ENCODE measurements around the gene ENAH.
"Not testable (repeated sequence)": the region's sequence is repeated elsewhere in the genome, so short reads cannot be mapped to it uniquely, and the experiment has no call there.

Gene ENAH

DNA sequence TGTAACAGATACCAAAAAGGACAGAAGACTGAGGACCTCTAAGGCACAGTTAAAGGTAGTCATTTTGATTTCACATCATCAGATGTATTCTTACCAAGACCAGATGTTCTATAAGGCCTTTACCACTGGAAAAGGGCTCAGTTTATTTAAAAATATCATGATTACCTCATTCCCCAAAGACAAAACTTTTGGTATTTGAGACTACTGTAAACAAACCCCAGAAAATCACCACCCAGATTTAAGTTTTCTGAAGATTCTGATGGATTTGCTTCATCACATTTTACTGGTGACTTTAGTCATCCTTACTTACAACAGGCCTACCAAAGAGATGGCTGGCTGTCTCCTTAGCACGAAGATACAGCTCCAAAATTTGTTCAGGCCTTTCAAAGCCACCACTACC, 8.3 kb downstream of the ENAH start:
- no peak for DNase-seq

DNA sequence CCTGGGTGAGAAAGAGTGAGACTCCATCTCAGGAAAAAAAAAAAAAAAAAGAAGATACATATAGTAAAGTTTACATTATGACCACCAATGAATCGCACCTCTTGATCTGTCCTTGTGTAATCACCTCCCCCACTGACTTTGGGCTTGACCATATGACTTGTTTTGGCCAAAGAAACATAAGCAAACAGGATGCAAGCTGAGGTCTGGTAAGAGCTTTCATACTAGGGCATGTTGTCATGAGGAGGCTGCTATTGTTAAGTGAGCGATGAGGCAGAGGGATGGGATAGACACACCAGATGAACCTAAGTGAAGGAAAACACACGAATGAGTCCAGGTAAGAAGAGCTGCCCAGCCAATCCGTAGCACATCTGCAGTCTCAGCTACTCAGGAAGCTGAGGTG, 10.7 kb downstream of the ENAH start:
- DNase-seq = no peak

DNA sequence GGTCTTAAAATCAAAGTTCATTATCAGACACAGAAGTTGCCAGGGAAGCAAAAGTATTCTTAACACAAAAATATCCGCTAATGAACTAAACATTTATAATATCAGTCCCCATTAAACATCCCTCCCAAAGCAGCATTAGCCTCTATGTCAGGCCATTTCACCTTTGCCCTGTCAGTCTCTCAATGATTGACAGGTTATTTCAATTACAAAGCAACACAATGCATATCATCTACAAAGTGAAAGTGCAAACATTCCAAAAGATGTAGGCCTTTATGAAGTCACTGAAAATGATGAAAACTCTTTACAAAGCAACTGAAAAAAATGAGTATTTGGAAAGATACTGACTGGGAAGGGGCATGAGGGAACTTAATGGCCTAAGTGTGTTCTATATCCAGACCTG, 14.1 kb downstream of the ENAH start:
- DNase-seq = no peak

DNA sequence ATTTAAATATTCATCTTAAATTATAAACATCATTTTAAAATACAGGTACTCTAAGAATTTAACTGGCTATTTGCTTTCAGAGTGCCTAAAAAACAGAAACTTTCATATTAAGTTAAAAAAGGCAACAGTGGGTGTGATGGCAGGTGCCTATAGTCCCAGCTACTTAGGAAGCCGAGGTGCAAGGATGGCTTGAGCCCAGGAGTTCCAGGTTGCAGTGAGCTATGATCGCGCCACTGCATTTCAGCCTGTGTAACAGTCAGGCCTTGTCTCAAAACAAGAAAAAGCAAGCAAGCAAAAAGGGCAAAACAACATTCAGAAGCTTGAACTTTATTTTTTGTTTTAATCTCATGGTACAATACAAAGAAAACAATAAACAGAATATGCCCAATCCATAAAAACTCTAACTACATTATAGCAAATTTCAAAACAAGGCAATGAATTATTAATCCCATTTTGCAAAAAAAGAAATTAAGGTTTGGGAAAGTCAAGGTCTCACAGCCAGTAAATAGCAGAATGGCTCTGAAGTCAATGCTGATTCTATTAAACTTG, 15.2 kb downstream of the ENAH start:
- DNase-seq = no peak

DNA sequence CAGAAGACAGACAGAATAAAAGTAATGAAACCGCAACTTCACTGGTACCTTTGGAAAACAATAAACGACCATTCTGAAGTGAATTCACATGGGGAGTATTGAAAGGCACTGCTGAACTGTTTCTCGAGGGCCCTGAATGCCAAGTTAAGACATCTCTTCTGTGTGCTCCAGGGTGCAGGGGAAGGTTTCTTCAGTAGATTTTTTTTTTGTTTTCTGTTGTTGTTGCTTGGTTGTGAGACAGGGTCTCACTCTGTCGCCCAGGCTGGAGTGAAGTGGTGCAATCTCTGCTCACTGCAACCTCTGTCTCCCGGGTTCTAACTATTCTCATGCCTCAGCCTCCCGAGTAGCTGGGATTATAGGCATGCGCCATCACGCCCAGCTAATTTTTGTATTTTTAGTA, 15.9 kb downstream of the ENAH start:
- not testable (repeated sequence) for DNase-seq

DNA sequence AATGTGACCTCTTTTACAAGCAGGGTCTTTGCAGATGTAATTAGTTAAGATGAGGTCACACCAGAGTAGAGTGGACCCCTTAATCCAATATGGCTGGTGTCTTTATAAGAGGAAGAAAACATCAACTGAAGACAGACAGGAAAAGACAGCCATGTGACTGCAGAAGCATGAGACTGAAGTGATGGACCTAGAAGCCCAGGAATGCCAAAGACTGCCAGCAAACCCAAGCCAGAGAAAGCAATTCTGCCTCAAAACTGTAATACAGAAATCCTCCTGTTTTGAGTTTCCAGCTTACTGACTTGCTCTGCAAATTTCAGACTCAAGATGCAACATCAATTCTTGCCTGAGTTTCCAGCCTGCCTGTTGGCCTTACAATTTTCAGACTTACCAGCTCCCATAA, 17.3 kb downstream of the ENAH start:
- DNase-seq = no peak

DNA sequence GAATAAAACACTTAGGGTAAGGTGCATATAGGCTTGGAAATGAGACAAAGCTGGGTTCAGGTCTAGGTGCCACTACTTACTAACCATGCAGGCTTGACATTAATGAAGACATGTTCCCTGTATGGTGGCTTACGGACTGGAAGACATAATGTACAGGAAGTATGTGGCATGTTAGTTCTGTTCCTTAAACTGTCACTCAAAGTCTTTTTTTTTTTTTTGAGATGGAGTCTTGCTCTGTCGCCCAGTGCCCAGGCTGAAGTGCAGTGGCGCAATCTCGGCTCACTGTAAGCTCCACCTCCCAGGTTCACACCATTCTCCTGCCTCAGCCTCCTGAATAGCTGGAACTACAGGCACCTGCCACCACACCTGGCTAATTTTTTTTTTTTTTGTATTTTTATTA, 20.1 kb downstream of the ENAH start:
- not testable (repeated sequence) for DNase-seq

DNA sequence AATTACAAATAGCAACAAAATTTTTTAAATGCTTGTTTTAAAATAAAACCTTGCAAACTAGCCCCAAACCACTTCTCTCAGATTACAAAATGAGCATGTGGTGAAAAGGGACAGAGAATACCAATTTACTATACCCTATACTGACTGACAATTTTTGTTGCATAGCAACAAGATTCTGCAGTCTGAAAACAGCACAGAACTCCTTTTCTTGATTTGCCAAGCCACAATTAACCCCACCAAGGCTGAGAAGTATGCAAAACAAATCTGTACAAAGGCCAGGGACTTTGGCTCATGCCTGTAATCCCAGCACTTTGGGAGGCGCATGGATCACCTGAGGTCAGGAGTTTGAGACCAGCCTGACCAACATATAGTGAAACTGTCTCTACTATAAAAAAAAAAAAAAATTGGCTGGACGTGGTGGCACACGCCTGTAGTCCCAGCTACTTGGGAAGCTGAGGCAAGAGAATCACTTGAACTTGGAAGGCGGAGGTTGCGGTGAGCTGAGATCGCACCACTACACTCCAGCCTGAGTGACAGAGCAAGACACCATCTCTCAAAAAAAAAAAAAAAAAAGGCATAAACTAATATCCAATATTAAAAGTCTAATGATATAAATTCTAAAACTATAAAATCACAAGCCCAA, 21.8 kb downstream of the ENAH start:
- no peak for DNase-seq

DNA sequence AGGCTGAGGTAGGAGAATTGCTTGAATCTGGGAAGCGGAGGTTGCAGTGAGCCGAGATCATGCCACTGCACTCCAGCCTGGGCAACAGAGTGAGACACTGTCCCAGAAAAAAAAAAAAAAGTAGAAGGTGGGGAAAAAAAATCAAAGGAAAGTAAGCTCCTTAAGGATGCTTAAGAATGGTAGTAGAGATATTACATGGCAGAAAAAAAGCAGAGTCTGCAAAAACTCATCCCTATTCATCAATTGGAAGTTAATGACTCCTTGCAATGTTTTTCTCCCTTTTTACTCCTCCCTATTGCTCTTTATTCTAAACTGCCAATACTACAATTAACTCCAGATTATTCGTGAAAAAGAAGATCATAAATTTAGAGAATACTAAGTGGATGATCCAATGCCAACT, 23.4 kb downstream of the ENAH start:
- no peak for DNase-seq

DNA sequence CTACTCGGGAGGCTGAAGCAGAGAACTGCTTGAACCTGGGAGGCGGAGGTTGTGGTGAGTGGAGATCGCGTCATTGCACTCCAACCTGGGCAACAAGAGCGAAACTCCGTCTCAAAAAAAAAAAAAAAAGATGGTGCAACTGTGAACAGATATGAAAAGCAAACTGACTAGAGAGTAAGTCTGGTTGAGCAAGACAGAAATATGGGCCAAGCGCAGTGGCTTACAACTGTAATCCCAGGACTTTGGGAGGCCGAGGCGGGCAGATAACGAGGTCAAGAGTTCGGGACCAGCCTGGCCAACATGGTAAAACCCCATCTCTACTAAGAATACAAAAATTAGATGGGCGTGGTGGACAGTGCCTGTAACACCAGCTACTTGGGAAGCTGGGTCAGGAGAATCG, 24.1 kb downstream of the ENAH start:
- not testable (repeated sequence) for DNase-seq

DNA sequence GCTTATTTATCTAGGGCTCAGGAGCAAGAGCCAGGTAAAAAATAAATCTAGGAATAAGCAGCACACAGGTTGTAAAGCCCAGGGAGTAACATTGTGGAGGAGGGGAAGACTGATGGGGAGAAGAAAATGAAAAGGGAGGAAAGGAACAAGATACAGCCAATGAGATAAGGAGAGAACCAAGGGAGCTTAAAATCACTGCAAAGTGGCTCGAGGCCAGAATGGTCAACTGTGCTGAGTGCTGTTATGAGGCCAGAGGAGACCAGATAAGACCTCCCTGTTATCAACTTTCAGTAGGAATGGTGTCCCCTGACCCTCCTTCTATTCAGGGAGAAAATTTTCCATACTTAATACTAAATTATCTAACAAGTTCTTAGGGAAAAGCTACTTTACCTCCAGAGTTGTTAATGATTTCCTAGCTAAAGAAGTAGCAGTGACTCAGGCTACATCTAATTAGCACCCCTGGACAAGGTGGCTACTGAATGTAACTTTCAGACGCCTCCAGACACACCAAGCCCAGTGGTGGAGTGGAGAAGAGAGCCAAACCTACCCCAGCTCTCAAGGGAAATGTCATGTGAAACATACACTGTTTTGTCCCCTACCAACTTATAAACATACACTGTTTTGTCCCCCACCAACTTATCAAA, 25.5 kb downstream of the ENAH start:
- no peak for DNase-seq

DNA sequence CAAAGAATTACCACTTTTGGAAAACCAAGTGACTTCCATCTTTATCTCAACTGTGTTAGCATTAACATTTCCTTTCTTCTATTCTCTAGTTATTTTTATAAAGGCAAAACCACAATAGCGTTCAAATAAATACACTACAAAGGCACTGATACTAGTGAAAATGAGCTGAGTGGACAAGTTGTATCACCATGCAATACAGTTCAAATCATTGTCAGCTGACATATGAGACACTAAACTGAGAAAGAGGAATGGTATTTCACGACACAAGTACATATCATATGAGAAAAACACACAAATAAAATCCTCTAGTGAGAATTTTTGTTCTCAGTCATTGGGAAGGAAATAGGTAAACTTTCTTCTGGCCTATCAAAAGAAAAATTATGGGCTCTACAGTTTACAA, 26.2 kb downstream of the ENAH start:
- DNase-seq = no peak

DNA sequence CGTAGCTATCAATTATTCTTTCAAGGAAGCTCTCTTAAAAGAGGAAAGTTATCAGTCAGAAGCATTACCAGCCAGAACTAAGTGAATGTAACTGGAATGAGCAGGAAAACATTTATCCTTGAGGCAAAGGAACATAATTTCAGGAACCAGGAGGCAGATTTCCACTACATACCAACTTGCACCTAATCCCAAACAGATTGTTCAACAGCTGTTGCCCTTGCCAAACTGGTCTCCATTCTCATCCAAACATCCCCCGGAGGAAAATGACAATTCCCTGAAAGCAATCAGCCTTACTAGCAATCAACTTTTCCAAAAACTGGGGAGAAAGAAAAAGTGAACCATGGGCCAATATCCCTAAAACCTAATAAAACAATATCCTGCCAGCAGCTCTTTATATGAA, 35.0 kb downstream of the ENAH start:
- no peak for DNase-seq

DNA sequence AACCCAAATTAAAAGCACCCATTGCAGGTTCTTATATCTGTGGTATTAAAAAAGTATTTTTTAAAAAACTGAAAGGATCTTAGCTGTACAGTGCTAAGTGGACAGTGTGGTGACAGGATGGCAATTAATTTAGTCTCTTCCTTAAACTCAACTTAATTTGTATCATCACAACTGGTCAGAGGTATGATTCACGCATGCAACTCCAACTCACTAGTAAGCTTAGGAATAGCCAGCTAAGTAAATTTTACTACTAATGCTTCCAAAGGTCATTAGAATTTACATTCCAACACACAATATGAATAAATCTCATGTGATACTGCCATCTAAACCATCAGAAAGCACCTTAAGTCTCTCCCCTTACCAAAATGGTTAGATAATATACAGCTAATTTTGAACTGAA, 35.4 kb downstream of the ENAH start:
- DNase-seq = no peak

DNA sequence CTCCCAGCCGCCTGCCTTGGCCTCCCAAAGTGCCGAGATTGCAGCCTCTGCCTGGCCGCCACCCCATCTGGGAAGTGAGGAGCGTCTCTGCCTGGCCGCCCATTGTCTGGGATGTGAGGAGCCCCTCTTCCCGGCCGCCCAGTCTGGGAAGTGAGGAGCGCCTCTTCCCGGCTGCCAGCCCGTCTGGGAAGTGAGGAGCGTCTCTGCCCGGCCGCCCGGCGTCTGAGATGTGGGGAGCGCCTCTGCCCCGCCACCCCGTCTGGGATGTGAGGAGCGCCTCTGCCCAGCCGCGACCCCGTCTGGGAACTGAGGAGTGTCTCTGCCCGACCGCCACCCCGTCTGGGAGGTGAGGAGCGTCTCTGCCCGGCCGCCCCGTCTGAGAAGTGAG, 37.5 kb downstream of the ENAH start:
- DNase-seq = not testable (repeated sequence)

DNA sequence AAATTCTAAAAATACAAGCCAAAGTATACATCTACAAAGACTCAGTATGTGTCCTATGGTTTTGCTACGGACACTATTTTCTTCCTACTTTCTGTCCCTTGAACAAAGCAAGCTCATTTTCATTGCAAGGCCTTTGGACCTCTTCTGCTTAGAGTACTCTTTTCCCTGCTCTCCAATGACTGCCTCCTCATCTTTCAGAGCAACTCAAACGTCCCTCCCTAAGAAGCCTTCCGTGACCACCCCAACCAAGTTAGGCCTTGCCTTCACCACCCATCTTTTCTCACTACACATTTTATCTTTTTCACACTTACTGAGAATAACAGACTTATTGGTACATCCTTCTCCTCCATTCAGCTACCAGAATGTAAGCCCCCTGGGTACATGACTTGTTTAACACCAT, 39.9 kb downstream of the ENAH start:
- DNase-seq = no peak

DNA sequence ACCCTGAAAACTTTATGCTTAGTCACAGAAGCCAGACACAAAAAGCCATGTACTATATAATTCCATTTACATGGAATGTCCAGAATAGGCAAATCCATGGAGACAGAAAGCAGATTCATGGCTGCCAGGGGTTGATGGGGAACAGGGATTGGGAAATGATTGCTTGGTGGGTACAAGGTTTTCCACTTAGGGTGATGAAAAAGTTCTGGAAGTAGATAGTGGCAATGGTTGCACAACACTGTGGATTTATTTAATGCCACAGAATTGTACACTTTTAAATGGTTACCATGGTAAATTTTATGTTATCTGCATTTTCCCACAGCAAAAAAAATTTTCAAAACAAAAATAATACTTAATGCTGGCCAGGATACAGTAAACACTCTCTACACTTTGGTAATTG, 40.6 kb downstream of the ENAH start:
- DNase-seq = no peak

DNA sequence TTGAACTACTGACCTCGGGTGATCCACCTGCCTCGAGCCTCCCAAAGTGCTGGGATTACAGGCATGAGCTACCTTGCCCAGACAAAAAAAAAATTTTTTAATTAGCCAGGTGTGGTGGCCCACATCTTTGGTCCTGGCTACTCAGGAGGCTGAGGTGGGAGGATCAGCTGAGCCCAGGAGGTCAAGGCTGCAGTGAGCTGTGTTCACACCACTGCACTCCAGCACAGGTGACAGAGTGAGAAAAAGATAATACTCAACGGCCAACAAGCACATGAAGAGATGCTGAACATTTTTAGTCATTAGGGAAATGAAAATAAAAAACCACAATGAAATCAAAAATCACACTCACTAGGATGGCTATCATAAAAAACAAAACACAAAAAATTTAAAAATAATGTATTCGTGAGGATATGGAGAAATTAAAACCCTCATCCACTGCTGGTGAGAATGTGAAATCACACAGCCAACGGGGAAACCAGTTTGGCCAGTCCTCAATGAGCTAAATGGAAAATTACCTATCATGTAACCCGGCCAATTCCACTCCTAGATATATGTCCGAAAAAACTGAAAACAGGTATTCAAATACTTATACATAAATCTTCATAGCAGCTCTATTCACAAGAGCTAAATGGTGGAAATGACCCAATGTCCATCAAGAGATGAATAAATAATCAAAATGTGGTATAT, 41.2 kb downstream of the ENAH start:
- DNase-seq = no peak

DNA sequence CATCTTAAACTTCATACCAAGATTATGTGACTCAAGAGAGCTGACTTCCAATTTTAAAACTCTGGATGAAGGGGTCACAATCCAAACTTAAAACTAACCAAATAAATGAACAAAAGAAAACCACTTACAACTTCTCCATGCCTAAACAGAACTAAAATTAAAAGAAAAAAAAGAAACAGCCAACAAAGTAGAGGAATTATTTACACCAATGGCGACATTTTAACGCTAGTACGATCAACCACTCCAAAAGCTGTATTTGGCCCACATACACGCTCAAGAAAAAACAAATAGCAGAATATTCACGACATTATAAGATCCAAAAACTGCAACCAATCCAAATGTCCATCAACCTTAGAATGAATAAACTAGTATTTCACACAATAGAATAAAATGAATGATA, 42.4 kb downstream of the ENAH start:
- no peak for DNase-seq

DNA sequence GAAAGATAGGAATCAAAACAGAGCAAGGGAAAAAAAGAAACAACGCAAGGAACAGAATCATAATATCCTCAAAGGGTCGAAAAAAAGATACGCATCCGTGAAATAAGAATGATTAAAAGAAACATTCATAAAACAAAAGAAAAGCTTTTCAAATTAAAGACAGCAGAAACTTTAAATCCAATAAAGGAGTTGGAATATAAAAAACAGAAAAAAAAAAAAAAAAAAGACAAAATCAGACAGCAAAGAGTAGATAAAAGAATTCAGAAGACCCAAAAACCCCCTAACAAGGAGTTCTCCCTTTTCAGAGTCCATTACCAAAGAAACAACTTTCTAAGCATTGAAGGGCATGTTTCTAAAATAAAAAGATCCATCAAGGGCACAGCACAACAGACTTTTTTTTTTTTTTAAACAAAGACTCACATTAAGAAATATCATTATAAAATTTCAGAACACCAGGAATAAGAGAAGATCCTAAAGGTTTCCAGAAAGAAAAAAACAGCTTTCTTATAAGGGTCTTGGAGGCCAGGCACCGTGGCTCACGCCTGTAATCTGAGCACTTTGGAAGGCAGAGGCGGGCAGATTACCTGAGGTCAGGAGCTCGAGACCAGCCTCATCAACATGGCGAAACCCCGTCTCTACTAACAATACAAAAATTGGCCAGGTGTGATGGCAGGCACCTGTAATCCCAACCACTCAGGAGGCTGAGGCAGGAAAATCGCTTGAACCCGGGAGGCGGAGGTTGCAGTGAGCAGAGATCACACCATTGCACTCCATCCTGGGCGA, 44.7 kb downstream of the ENAH start:
- no peak for DNase-seq

DNA sequence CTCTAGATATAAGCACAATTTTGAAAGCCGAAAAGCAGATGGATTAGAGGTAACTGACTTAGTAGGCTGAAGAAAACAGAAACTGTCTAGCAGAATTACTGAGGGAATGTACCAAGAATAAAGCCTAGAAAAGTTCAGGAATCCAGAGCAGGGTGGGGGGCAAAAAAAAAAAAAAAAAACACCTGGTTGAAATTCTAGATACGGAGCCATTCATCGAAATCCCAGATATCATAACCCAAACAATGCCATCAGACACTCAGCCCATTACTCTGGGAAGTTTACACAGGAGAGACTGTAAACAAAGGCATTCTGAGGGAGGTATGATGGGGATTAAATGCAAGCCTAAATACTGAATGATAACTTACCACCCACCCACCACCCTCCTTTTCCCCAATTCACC, 45.6 kb downstream of the ENAH start:
- no peak for DNase-seq

DNA sequence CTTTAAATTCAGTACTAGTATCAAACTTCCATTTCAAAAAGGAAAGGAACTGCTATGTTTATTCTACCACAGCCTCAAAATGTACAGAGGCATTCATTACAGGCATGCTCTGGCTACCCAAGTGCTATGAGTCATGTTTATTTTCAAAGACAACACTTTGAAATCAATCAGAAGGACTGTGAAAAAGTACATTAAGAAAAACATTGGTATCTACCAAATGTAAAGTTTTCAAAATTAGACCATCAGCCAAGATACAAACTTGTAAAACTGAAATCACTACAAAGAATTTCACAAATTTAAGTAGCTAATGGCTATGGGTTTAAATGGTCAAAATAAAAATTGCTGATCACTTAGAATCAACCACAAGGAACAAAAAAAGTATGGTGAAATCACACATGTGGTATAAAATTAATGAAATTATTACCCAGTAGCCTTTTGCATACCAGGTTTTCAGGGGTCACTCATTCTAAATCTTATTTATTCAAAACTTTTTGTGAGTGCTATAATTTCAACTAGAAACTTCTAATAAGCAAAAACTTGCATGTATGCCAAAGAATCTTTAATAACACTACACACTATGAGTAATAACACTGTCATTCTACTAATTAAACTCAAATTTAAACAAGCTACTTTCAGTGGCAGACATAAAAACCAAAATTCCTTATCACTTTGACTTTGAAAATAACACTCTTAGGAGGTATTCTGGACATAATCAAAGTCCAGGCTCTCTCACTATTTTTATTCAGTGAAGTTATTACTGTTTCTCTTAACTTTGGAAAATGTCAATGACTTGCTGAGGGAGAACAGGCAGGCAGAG, 49.2 kb downstream of the ENAH start:
- no peak for DNase-seq
